ENCODE data around the gene TRIM38.

Gene TRIM38

GRCh38 chr6:25962149-25963127, at the start of gene TRIM38:
Gene TRIM38 (plus strand): TSS chr6:25962802. CDS start chr6:25966523, 3,721 bp downstream.
- peak; percentile 19 for DNase-seq (ENCODE audit: low read depth)
- TF ChIP-seq, protein P1, sequence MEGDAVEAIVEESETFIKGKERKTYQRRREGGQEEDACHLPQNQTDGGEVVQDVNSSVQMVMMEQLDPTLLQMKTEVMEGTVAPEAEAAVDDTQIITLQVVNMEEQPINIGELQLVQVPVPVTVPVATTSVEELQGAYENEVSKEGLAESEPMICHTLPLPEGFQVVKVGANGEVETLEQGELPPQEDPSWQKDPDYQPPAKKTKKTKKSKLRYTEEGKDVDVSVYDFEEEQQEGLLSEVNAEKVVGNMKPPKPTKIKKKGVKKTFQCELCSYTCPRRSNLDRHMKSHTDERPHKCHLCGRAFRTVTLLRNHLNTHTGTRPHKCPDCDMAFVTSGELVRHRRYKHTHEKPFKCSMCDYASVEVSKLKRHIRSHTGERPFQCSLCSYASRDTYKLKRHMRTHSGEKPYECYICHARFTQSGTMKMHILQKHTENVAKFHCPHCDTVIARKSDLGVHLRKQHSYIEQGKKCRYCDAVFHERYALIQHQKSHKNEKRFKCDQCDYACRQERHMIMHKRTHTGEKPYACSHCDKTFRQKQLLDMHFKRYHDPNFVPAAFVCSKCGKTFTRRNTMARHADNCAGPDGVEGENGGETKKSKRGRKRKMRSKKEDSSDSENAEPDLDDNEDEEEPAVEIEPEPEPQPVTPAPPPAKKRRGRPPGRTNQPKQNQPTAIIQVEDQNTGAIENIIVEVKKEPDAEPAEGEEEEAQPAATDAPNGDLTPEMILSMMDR (IDR thresholded peaks at IDR 0.05; ENCODE audit: low read depth, low read length, missing control alignments): no peak
- in situ Hi-C loops (cut with HindIII; ENCODE audit: low sequenced_read_pairs): no loop called here
- peak within 1 kb of the TSS; percentile 28 for H3K4me3 ChIP-seq (ENCODE audit: low read depth, low read length)

- H3K4me3 ChIP-seq (ENCODE audit: low read depth, low read length): no peak overlapping the region
- DNase-seq (ENCODE audit: low read depth): no peak
- TF ChIP-seq, protein P1 (IDR thresholded peaks at IDR 0.05; ENCODE audit: low read depth, low read length, missing control alignments): no peak
- in situ Hi-C loops (cut with HindIII; ENCODE audit: low sequenced_read_pairs): no loop called here
Measured at GRCh38 chr6:25913741-25914140, 48.9 kb upstream of the TRIM38 start.

GRCh38 chr6:25916330-25916729, 46.3 kb upstream of the TRIM38 start:
- no peak overlapping the region for H3K4me3 ChIP-seq (ENCODE audit: low read depth, low read length)
- TF ChIP-seq, protein P1 (IDR thresholded peaks at IDR 0.05; ENCODE audit: low read depth, low read length, missing control alignments): no peak
- no peak for DNase-seq (ENCODE audit: low read depth)
- in situ Hi-C loops (cut with HindIII; ENCODE audit: low sequenced_read_pairs): no loop called here

DNA sequence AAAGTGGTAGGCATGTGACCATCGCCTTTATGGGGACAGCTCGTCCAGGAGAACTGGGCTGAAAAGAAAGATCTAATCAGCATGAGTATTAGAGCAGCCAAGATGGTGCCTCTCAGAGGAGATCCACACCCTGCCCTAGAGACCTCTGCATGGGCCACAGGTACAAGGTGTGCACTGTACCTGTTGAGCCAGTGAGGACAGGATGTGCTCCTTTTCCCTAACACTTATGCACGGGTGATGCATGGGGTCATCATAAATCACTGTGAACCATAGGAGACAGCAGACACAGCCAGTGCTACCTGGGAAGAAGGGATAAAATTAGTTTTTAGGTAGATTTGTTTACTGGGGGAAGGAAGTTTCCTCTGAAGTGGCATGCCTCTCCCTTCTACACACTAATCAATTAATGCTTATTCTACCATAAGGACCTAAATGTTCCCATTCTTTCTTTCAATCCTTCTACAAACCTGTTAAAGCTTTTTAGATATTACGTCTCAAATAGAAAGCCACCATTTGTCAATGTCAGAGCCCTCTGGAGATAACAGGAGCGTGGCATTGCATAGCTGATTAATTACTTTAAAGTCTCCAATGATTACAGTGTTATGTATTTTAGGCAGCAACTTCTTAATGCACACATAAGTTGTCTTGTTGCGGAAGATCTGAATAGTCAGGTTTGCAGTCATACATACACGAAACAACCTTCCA, 45.7 kb upstream of the TRIM38 start:
- TF ChIP-seq, protein P1 (IDR thresholded peaks at IDR 0.05; ENCODE audit: low read depth, low read length, missing control alignments): no peak
- in situ Hi-C loops (cut with HindIII; ENCODE audit: low sequenced_read_pairs): no loop called here
- no peak overlapping the region for H3K4me3 ChIP-seq (ENCODE audit: low read depth, low read length)
- no peak for DNase-seq (ENCODE audit: low read depth)

DNA sequence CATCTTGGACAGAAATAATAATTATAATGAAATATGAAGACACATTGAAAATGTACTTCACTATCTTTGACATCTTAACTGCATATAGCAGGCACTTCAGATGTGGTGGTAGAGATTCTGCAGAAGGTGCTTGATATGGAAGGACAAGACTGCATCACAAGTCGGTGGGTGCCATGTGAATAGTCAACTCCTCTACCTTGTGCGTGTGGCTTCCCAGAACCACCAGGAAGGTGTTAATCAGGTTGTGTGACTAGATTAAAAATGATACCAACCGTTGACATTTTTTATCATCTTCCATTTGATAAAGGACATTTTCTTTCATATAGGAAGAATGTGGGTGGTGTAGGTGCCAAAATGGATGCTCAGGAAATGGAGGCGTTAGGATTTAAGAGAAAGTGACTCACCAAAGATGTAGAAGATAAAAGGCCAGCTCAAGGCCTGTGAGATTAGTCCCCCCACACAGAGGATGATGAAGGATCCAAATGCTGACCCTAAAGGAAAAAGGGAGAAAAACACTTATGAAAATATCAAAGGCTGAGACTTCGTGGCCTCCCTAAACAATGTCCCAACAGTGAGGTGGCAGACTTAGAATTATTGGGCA, 44.4 kb upstream of the TRIM38 start:
- no peak for DNase-seq (ENCODE audit: low read depth)
- in situ Hi-C loops (cut with HindIII; ENCODE audit: low sequenced_read_pairs): no loop called here
- TF ChIP-seq, protein P1 (IDR thresholded peaks at IDR 0.05; ENCODE audit: low read depth, low read length, missing control alignments): no peak
- no peak overlapping the region for H3K4me3 ChIP-seq (ENCODE audit: low read depth, low read length)

GRCh38 chr6:25919657-25920056, 42.9 kb upstream of the TRIM38 start:
- in situ Hi-C loops (cut with HindIII; ENCODE audit: low sequenced_read_pairs): no loop called here
- H3K4me3 ChIP-seq (ENCODE audit: low read depth, low read length): no peak overlapping the region
- TF ChIP-seq, protein P1 (IDR thresholded peaks at IDR 0.05; ENCODE audit: low read depth, low read length, missing control alignments): no peak
- no peak for DNase-seq (ENCODE audit: low read depth)
